NCI-H446 (cell line): ENCODE results near the gene ANO10.
"Not testable (repeated sequence)": the region's sequence is repeated elsewhere in the genome, so short reads cannot be mapped to it uniquely, and the experiment has no call there.

Experiments used
- DNase-seq, 2 experiments: peaks; one replicate each; lab custom pipeline; 2025; lab: John Stamatoyannopoulos, UW

The ANO10 gene

GRCh38 chr3:43621656-43622432 is at the start of gene ANO10:
Gene ANO10, minus strand, starts transcription at chr3:43622011. Its CDS starts 16,159 bp downstream, at chr3:43605852.
- peak; percentile 81 to 96 for DNase-seq

GRCh38 chr3:43670635-43671522 is 49.1 kb upstream of the ANO10 start:
- no peak for DNase-seq

GRCh38 chr3:43665011-43665410 is 43.2 kb upstream of the ANO10 start:
- DNase-seq: not testable (repeated sequence)

- not testable (repeated sequence) for DNase-seq
Measured at GRCh38 chr3:43661376-43661775, 39.6 kb upstream of the ANO10 start.

GRCh38 chr3:43659250-43659880 is 37.6 kb upstream of the ANO10 start:
- DNase-seq: no peak

- not testable (repeated sequence) for DNase-seq
Measured at GRCh38 chr3:43656390-43656789, 34.6 kb upstream of the ANO10 start.

- no peak for DNase-seq
Measured at GRCh38 chr3:43650345-43650744, 28.5 kb upstream of the ANO10 start.

- DNase-seq: no peak
Measured at GRCh38 chr3:43649365-43649968, 27.7 kb upstream of the ANO10 start.

- DNase-seq: no peak
Measured at GRCh38 chr3:43648957-43649356, 27.1 kb upstream of the ANO10 start.

- no peak for DNase-seq
Measured at GRCh38 chr3:43647331-43648166, 25.7 kb upstream of the ANO10 start.

GRCh38 chr3:43644443-43644842 is 22.6 kb upstream of the ANO10 start:
- DNase-seq: no peak

GRCh38 chr3:43641306-43642114 is 19.7 kb upstream of the ANO10 start:
- no peak for DNase-seq

GRCh38 chr3:43640681-43641080 is 18.9 kb upstream of the ANO10 start:
- no peak for DNase-seq

- no peak for DNase-seq
Measured at GRCh38 chr3:43638594-43639447, 17.0 kb upstream of the ANO10 start.

- DNase-seq: no peak
Measured at GRCh38 chr3:43637702-43638101, 15.9 kb upstream of the ANO10 start.

GRCh38 chr3:43632986-43633385 is 11.2 kb upstream of the ANO10 start:
- no peak for DNase-seq

- DNase-seq: peak in 1 of 2 experiments; percentile 25
Measured at GRCh38 chr3:43632269-43632733, 10.5 kb upstream of the ANO10 start.

- no peak for DNase-seq
Measured at GRCh38 chr3:43629741-43630140, 7.9 kb upstream of the ANO10 start.

GRCh38 chr3:43629257-43629656 is 7.4 kb upstream of the ANO10 start:
- DNase-seq: no peak
